ENCODE measurements around the gene GNG7. TPM values are rescaled to one million over a fixed set of nuclear protein-coding genes. Genes with fewer than 3 reads are reported as not detected.

The GNG7 gene
- total and polyA plus RNA-seq, 8 donors: 4.0 to 8.8 (median 6.0) TPM

- no peak for FAIRE-seq
- TF ChIP-seq, protein P1, sequence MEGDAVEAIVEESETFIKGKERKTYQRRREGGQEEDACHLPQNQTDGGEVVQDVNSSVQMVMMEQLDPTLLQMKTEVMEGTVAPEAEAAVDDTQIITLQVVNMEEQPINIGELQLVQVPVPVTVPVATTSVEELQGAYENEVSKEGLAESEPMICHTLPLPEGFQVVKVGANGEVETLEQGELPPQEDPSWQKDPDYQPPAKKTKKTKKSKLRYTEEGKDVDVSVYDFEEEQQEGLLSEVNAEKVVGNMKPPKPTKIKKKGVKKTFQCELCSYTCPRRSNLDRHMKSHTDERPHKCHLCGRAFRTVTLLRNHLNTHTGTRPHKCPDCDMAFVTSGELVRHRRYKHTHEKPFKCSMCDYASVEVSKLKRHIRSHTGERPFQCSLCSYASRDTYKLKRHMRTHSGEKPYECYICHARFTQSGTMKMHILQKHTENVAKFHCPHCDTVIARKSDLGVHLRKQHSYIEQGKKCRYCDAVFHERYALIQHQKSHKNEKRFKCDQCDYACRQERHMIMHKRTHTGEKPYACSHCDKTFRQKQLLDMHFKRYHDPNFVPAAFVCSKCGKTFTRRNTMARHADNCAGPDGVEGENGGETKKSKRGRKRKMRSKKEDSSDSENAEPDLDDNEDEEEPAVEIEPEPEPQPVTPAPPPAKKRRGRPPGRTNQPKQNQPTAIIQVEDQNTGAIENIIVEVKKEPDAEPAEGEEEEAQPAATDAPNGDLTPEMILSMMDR (IDR thresholded peaks at IDR 0.05): no peak
- H3K27me3 ChIP-seq: no peaks in the 10 kb centered on the region
- H3K27ac ChIP-seq: peak overlapping the region in 1 of 4 donors; percentile 52
- no peaks in the 10 kb centered on the region for H3K9me3 ChIP-seq
- ATAC-seq: no peak
- no peak for DNase-seq
- no peak overlapping the region for H3K4me3 ChIP-seq
- intact Hi-C loops (cut with DNase I): no loop called here
- peaks cover 0 to 17% (median 3%) of the 10 kb centered on the region in 3 donors for H3K4me1 ChIP-seq
- no peaks in the 10 kb centered on the region for H3K36me3 ChIP-seq
- WGBS, 2 donors: 88 to 91% methylated on average over 16 of the region's 16 CpGs
Observed at GRCh38 chr19:2629491-2630351, 72.8 kb downstream of the GNG7 start.

GRCh38 chr19:2628597-2628996, 73.9 kb downstream of the GNG7 start:
- Histone ChIP-seq H3K36me3 (no peaks in the 10 kb centered on the region), H3K4me3 (no peak overlapping the region), H3K27ac (no peak overlapping the region), H3K27me3 (no peaks in the 10 kb centered on the region), H3K9me3 (no peaks in the 10 kb centered on the region), H3K4me1 (peaks cover 0 to 14% (median 3%) of the 10 kb centered on the region in 3 donors)
- TF ChIP-seq, protein P1 (IDR thresholded peaks at IDR 0.05): no peak
- no peak for FAIRE-seq
- no peak for DNase-seq
- ATAC-seq: no peak
- WGBS, 2 donors: 93 to 96% methylated on average over 8 of the region's 8 CpGs
- intact Hi-C loops (cut with DNase I): no loop called here

- Histone ChIP-seq H3K27me3 (no peaks in the 10 kb centered on the region), H3K27ac (peak overlapping the region; percentile 42 to 67 (median 62)), H3K4me3 (no peak overlapping the region), H3K4me1 (peaks cover 0 to 14% (median 3%) of the 10 kb centered on the region in 3 donors), H3K9me3 (no peaks in the 10 kb centered on the region), H3K36me3 (no peaks in the 10 kb centered on the region)
- no peak for FAIRE-seq
- peak in 1 of 4 donors; percentile 2 for ATAC-seq
- intact Hi-C loops (cut with DNase I): no loop called here
- WGBS, 2 donors: 65 to 66% methylated on average over 7 of the region's 7 CpGs
- no peak for DNase-seq
- TF ChIP-seq, protein P1 (IDR thresholded peaks at IDR 0.05): no peak
Observed at GRCh38 chr19:2627855-2628254, 74.6 kb downstream of the GNG7 start.

GRCh38 chr19:2627319-2627829, 75.1 kb downstream of the GNG7 start:
- Histone ChIP-seq H3K27ac (peak overlapping the region; percentile 42 to 67 (median 62)), H3K9me3 (no peaks in the 10 kb centered on the region), H3K27me3 (no peaks in the 10 kb centered on the region), H3K36me3 (no peaks in the 10 kb centered on the region), H3K4me3 (no peak overlapping the region), H3K4me1 (peaks cover 0 to 14% (median 3%) of the 10 kb centered on the region in 3 donors)
- peak; percentile 82 to 90 (median 88) for ATAC-seq
- no peak for FAIRE-seq
- 37 to 41% methylated on average over 16 to 17 of the region's 17 CpGs for WGBS, 2 donors
- intact Hi-C loops (cut with DNase I): no loop called here
- TF ChIP-seq, protein P1 (IDR thresholded peaks at IDR 0.05): no peak
- DNase-seq: peak; percentile 77 to 93 (median 88)

GRCh38 chr19:2625434-2625833, 77.1 kb downstream of the GNG7 start:
- Histone ChIP-seq H3K36me3 (no peaks in the 10 kb centered on the region), H3K9me3 (no peaks in the 10 kb centered on the region), H3K4me1 (peaks cover 0 to 21% (median 3%) of the 10 kb centered on the region in 3 donors), H3K27ac (no peak overlapping the region), H3K27me3 (no peaks in the 10 kb centered on the region), H3K4me3 (no peak overlapping the region)
- intact Hi-C loops (cut with DNase I): no loop called here
- DNase-seq (no peak), FAIRE-seq (no peak), ATAC-seq (peak in 2 of 4 donors; percentile 2 to 11)
- 82 to 84% methylated on average over 9 of the region's 9 CpGs for whole genome bisulfite sequencing, 2 donors
- TF ChIP-seq, protein P1 (IDR thresholded peaks at IDR 0.05): no peak

All from pancreas (tissue), 10 donors.